Colonic mucosa (tissue), 4 donors: Measurements from ENCODE around the gene BAK1. TPM values are rescaled to one million over a fixed set of nuclear protein-coding genes. Genes with fewer than 3 reads are reported as not detected.
"Not testable (repeated sequence)": the region's sequence is repeated elsewhere in the genome, so short reads cannot be mapped to it uniquely, and the experiment has no call there.

ENCODE experiments used
- DNase-seq: peaks from one replicate; pipeline ENCODE4 v3.0.0-alpha.2; 2020
- H3K27ac ChIP-seq: fragments of 200-600 bp; one replicate; pipeline ENCODE4 v1.8.0; 2021
- H3K27me3 ChIP-seq: fragments of 200-600 bp; one replicate; pipeline ENCODE4 v1.8.0; 2021
- H3K36me3 ChIP-seq: fragments of 200-600 bp; one replicate; pipeline ENCODE4 v1.8.0; 2021
- H3K4me1 ChIP-seq: fragments of 200-600 bp; one replicate; pipeline ENCODE4 v1.8.0; 2021; ENCODE audit warnings: mild to moderate bottlenecking
- H3K4me3 ChIP-seq: fragments of 200-600 bp; one replicate; pipeline ENCODE4 v1.8.0; 2021
- H3K9ac ChIP-seq, 2 donors: one replicate each; pipeline ENCODE4 v1.7.0; 2013; ENCODE audit warnings: control low read depth in 2 of 2, low read depth in 2 of 2, low read length in 2 of 2
- H3K9me3 ChIP-seq: fragments of 200-600 bp; one replicate; pipeline ENCODE4 v1.8.0; 2021
- CTCF ChIP-seq: fragments of 200-600 bp; IDR thresholded peaks from one replicate; pipeline ENCODE4 v1.8.0; 2022; ENCODE audit warnings: antibody characterized with exemption, mild to moderate bottlenecking
- intact Hi-C: fragments of 100-400 bp; cut with DNase I; formaldehyde crosslinking; loops from one replicate; pipeline ENCODE4 v1.14.1; 2022
- total RNA-seq, 2 donors: library from RNA; stranded (reverse); fragmentation: NEBNext Ultra II Directional in 1 of 2; extraction: Animal tissue kit (Norgen Biotek cat#: 25700) in 1 of 2; gene quantifications; one replicate each; pipeline ENCODE4 v1.2.1, GENCODE V29; 2021
- donor health status: healthy.
- donor health status: DM: no; HTN: no; CAD: no.
- donor health status: DM: no; HTN: no; CAD: no.

The BAK1 gene
- total RNA-seq, 2 donors from 2014 or later = 72.1 to 76.6 TPM

DNA sequence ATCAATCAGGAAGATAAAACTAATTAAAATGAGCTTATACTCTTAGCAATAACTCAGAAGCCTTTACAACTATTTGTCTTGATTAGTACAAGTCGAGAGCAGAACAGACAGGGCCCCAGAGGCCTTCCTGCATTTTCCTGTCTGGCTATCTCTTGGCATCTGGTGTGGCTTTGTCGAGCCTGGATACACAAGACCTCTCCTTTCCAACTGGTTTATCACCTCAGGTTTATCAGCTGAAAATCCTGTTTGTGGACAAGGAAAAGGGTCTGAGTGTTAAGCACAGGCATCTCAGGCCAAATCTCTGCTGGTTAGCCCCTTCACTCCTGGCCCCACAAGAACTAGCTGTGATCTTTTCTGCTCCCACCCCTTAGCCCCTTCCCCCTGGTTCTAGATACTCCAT is 32.6 kb downstream of the BAK1 start:
- Histone ChIP-seq H3K27ac (no peak overlapping the region), H3K9ac (no peak overlapping the region), H3K36me3 (no peaks in the 10 kb centered on the region), H3K9me3 (no peaks in the 10 kb centered on the region), H3K4me1 (no peaks in the 10 kb centered on the region), H3K27me3 (no peaks in the 10 kb centered on the region), H3K4me3 (no peak overlapping the region)
- intact Hi-C loops = no loop called here
- no peak for TF ChIP-seq CTCF
- DNase-seq = no peak

GRCh38 chr6:33546766-33547165 is 33.3 kb downstream of the BAK1 start:
- intact Hi-C loops = no loop called here
- Histone ChIP-seq H3K27me3 (no peaks in the 10 kb centered on the region), H3K36me3 (no peaks in the 10 kb centered on the region), H3K9ac (no peak overlapping the region), H3K27ac (no peak overlapping the region), H3K4me1 (no peaks in the 10 kb centered on the region), H3K9me3 (no peaks in the 10 kb centered on the region), H3K4me3 (no peak overlapping the region)
- no peak for TF ChIP-seq CTCF
- no peak for DNase-seq

DNA sequence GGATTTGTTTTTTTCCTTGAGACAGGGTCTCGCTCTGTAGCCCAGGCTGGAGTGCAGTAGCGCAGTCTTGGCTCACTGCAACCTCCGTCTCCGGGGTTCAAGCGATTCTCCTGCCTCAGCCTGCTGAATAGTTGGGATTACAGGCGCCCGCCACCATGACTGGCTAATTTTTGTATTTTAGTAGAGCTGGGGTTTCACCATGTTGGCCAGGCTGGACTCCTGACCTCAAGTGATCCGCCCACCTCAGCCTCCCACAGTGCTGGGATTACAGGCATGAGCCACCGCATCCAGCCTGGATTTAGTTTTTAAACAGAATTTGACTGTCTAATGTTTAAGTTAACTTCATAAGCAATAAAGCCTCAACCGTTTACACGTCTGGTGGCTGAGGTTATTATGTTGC is 34.8 kb downstream of the BAK1 start:
- H3K36me3 ChIP-seq, H3K27me3 ChIP-seq, intact Hi-C loops, H3K9me3 ChIP-seq, H3K27ac ChIP-seq, H3K9ac ChIP-seq, H3K4me1 ChIP-seq, H3K4me3 ChIP-seq, DNase-seq: not testable (repeated sequence)

DNA sequence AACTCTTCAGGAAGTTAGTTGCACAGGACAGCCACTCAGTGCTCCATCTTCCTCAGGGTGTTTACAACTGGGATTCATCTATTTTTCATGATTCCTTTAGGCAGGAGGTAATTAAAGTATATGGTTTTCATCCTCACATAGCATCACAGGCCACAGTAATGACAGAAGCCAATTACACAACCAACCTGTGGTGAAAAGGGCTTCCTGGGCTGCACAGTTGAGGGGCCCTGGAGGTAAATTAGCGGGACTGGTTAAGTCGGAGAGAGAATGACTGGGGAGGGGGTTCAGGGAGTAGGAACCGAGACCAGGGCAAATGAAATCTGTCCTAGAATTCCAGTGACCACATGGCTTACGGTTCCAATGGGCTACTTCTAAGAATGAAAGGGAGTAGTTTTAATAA is 37.0 kb downstream of the BAK1 start:
- Histone ChIP-seq H3K27me3 (no peaks in the 10 kb centered on the region), H3K9ac (no peak overlapping the region), H3K9me3 (no peaks in the 10 kb centered on the region), H3K4me3 (no peak overlapping the region), H3K36me3 (no peaks in the 10 kb centered on the region), H3K27ac (no peak overlapping the region), H3K4me1 (no peaks in the 10 kb centered on the region)
- intact Hi-C loops = no loop called here
- DNase-seq = no peak
- TF ChIP-seq CTCF = no peak

GRCh38 chr6:33540768-33541167 is 39.3 kb downstream of the BAK1 start:
- no peaks in the 10 kb centered on the region for H3K4me1 ChIP-seq
- H3K9ac ChIP-seq = no peak overlapping the region
- H3K36me3 ChIP-seq = no peaks in the 10 kb centered on the region
- intact Hi-C loops = no loop called here
- H3K4me3 ChIP-seq = no peak overlapping the region
- H3K27ac ChIP-seq = no peak overlapping the region
- no peak for DNase-seq
- no peaks in the 10 kb centered on the region for H3K9me3 ChIP-seq
- no peak for TF ChIP-seq CTCF
- H3K27me3 ChIP-seq = no peaks in the 10 kb centered on the region

DNA sequence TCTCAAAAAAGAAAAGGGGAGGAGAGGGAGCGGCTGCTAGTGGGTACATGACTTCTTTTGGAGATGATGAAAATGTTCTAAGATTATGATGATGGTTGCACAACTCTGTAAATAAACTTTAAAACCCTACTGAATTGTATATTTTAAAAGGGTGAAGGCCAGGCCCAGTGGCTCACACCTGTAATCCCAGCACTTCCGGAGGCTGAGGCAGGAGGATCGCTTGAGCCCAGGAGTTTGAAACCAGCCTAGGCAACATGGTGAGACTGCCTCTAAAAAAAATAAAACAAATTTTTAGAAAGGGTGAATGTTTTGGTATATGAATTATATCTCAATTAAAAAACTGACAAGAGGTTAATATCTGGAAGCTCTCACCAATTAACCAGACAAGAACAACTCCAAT is 45.4 kb downstream of the BAK1 start:
- intact Hi-C loops = no loop called here
- Histone ChIP-seq H3K9ac (no peak overlapping the region), H3K27ac (no peak overlapping the region), H3K9me3 (no peaks in the 10 kb centered on the region), H3K27me3 (no peaks in the 10 kb centered on the region), H3K4me3 (no peak overlapping the region), H3K4me1 (no peaks in the 10 kb centered on the region), H3K36me3 (no peaks in the 10 kb centered on the region)
- no peak for TF ChIP-seq CTCF
- DNase-seq = no peak

GRCh38 chr6:33533163-33533869 is 46.8 kb downstream of the BAK1 start:
- intact Hi-C loops, H3K27ac ChIP-seq, DNase-seq, H3K27me3 ChIP-seq, H3K9ac ChIP-seq, H3K4me3 ChIP-seq, H3K36me3 ChIP-seq, H3K4me1 ChIP-seq, H3K9me3 ChIP-seq: not testable (repeated sequence)

GRCh38 chr6:33532431-33532830 is 47.6 kb downstream of the BAK1 start:
- H3K4me3 ChIP-seq, H3K27me3 ChIP-seq, intact Hi-C loops, H3K27ac ChIP-seq, DNase-seq, H3K9me3 ChIP-seq, H3K9ac ChIP-seq, H3K4me1 ChIP-seq, H3K36me3 ChIP-seq: not testable (repeated sequence)

GRCh38 chr6:33530617-33531016 is 49.5 kb downstream of the BAK1 start:
- H3K9me3 ChIP-seq, DNase-seq, H3K4me3 ChIP-seq, H3K9ac ChIP-seq, intact Hi-C loops, H3K36me3 ChIP-seq, H3K27me3 ChIP-seq, H3K27ac ChIP-seq, H3K4me1 ChIP-seq: not testable (repeated sequence)
